UCSD-AML1 (cell line): Measurements from ENCODE around the gene UPF3B.
A peak's percentile ranks its signal among the peaks of the same experiment; 100 is the strongest.
"Not testable (repeated sequence)": the region's sequence is repeated elsewhere in the genome, so short reads cannot be mapped to it uniquely, and the experiment has no call there.

Experiments
- DNase-seq: peaks from one replicate; lab custom pipeline; 2025; ENCODE audit not compliant: unreplicated experiment; lab: John Stamatoyannopoulos, UW

The UPF3B gene, protein sequence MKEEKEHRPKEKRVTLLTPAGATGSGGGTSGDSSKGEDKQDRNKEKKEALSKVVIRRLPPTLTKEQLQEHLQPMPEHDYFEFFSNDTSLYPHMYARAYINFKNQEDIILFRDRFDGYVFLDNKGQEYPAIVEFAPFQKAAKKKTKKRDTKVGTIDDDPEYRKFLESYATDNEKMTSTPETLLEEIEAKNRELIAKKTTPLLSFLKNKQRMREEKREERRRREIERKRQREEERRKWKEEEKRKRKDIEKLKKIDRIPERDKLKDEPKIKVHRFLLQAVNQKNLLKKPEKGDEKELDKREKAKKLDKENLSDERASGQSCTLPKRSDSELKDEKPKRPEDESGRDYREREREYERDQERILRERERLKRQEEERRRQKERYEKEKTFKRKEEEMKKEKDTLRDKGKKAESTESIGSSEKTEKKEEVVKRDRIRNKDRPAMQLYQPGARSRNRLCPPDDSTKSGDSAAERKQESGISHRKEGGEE

DNA sequence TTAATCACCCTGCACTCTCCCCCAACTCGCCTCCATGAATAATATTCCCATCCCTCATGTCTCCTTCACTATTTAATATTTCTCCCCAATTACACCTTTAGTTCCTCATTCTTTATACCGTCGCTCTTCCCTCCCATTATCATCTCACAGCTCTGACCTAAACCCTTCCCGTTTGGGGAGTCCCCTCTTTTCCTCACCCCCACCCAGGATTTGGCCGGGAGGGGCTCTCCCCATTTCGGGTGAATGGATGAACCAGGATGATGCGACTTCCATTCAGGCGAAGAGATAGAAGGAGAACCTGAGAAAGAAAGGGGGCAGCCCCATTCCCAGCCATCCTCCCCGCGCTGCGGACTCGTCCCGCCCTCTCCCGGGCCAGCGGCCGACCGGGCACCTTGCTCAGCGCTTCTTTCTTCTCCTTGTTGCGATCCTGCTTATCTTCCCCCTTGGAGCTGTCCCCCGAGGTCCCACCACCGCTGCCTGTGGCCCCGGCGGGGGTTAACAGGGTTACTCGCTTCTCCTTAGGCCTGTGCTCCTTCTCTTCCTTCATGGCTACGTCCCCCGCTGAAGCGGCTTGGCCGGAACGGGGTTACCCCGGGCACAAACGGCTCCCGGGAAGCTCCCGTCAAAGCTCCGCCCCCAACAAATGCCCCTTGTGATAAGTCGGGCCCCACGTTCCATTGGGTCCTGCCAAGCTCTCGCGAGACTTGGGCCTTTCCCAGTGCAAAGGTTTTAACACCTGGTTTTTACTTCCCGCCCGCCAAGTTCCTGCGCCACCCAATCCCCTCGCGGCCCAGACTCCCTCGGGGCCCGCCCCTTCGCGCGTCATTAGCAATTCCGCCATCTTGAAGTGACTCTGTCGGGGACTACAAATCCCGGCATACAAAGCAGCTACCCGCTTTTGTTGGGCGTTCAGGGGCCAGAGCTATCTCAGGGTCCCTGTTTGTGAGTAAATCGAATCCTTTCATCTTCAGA, at the start of gene UPF3B:
UPF3B (minus strand) TSS at position 582 of the 972 bp plus-strand sequence; CDS start at position 547, 35 bp downstream.
- peak; percentile 93 for DNase-seq

DNA sequence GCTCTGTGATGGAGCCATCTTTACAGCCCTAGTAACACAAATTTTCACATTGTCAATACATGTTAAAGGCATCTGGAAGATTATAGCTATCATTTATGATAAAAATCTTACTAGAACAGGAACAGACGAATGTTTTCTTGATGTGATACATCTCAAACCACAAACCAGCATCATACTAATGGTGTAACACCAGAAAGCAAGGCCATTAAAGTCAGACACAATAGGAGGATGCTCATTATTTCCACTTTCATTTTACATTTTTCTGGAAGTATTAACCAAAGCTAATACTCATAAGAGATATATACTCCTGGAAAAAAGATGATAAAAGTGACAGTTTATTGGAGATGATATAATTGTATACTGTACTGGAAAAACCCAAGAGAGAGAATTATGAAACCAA, 48.2 kb upstream of the UPF3B start:
- no peak for DNase-seq

GRCh38 chrX:119899125-119899524, 46.4 kb upstream of the UPF3B start:
- DNase-seq: no peak

GRCh38 chrX:119895843-119896326, 43.1 kb upstream of the UPF3B start, which contains the start of gene AKAP14:
TSS of gene AKAP14 (plus strand) at chrX:119895893. CDS start at chrX:119903224, 7,331 bp downstream.
- DNase-seq: no peak

DNA sequence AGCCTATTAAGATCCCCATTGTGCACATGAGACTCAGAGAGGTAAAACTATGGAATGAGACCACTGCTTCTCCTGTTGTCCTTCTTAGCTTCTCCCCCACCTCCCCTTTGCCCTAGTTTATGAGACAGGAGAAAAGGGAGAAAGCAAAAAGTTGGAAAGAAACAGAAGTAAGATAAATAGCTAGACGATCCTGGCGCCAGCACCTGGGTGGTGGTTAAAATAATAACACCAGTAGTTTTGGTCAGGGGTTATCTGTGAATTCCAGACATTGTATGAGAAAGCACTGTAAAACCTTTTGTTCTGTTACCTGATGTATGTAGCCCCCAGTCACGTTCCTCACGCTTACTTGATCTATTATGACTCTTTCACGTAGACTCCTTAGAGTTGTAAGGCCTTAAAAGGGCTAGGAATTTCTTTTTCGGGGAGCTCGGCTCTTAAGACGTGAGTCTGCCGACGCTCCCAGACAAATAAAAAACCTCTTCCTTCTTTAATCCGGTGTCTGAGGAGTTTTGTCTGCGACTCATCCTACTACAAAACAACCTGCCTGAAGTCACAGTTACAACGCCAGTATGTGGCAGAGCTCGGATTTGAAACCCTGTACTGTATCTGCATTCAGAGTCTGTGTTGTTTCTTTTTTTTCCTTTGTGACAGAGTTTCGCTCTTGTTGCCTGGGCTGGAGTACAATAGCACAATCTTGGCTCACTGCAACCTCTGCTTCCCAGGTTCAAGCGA, 39.4 kb upstream of the UPF3B start:
- not testable (repeated sequence) for DNase-seq

GRCh38 chrX:119890626-119891025, 37.9 kb upstream of the UPF3B start:
- DNase-seq: not testable (repeated sequence)

GRCh38 chrX:119887721-119888425, 35.1 kb upstream of the UPF3B start:
- peak; percentile 60 for DNase-seq

GRCh38 chrX:119885554-119886428, 33.0 kb upstream of the UPF3B start:
- no peak for DNase-seq

GRCh38 chrX:119880552-119881437, 28.0 kb upstream of the UPF3B start:
- DNase-seq: peak; percentile 18

DNA sequence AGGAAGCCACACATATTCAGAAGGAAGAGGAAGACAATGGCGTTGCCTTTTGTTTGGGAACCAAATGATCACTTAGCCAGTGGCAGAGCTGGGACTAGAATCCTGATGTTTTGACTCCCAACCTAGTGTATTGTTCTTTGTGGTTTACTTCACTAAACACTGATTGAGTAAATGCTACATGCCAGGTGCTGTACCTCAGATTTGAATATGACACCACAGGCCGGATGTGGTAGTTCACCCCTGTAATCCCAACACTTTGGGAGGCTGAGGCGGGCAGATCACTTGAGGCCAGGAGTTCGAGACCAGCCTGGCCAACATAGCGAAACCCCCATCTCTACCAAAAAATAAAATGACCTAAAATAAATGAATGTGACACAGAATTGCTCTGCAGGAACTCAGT, 27.3 kb upstream of the UPF3B start:
- no peak for DNase-seq

- no peak for DNase-seq
Observed at GRCh38 chrX:119878740-119879139, 26.0 kb upstream of the UPF3B start.

- peak; percentile 87 for DNase-seq
Observed at GRCh38 chrX:119871599-119872395, 19.0 kb upstream of the UPF3B start, which contains the start of the genes NDUFA1 and RNF113A. TSS of gene NDUFA1 (plus strand) at chrX:119871832. CDS start at chrX:119871912, 80 bp downstream. TSS of gene RNF113A (minus strand) at chrX:119871733. CDS start at chrX:119871613, 120 bp downstream.

GRCh38 chrX:119871245-119871598, 18.5 kb upstream of the UPF3B start:
- no peak for DNase-seq

- DNase-seq: peak; percentile 32
Observed at GRCh38 chrX:119870626-119871131, 17.9 kb upstream of the UPF3B start.

DNA sequence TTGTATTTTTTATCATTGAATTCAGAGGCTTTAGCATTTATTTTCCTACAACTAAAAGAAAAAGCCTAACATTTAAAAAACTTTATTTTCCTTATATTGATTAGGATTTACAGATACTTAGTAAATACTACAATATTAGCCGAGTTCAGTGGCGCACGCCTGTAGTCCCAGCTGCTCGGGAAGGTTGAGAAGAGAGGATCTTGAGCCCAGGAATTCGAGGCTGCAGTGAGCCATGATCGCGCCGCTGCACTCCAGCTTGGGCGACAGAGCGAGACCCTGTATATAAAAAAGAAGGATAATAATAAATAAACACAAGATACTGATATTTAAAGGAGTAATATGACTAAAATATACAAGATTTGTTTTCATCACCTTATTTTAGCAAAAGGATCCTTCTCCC, 681 bp upstream of the UPF3B start:
- DNase-seq: no peak

GRCh38 chrX:119833905-119834304, 18.9 kb downstream of the UPF3B start:
- DNase-seq: no peak

GRCh38 chrX:119828446-119828845, 24.3 kb downstream of the UPF3B start:
- DNase-seq: no peak
